Activated CD8-positive, alpha-beta T cell treated with anti-CD3 and anti-CD28 coated beads, Interleukin-2, amount 10 ng/mL, durations not matched to agents 7 days and 5 days (primary cell): ENCODE measurements around the gene PTCH2. TPM values are rescaled to one million over a fixed set of nuclear protein-coding genes. Genes with fewer than 3 reads are reported as not detected.

Experiments
- ATAC-seq: fragments of 150-1000 bp; cut with Tn5 transposase; one replicate; pipeline ENCODE4 v1.10.0; 2021; ENCODE audit warnings: moderate library complexity
- CTCF ChIA-PET: fragments of 350-600 bp; sonication (Branson Sonifier 250); formaldehyde crosslinking; loops from one replicate; lab custom pipeline; 2021; ENCODE audit warnings: antibody characterized with exemption; lab: Charles Lee
- POLR2A ChIA-PET: fragments of 350-600 bp; sonication (Branson Sonifier 250); formaldehyde crosslinking; loops from one replicate; lab custom pipeline; 2021; ENCODE audit warnings: antibody characterized with exemption; lab: Charles Lee
- DNase-seq: peaks from one replicate; pipeline ENCODE4 v3.0.0-alpha.2; 2020
- H3K27ac Mint-ChIP-seq: one replicate; pipeline ENCODE4 v1.8.0; 2021; ENCODE audit warnings: mild to moderate bottlenecking, mixed read lengths
- H3K27me3 Mint-ChIP-seq: one replicate; pipeline ENCODE4 v1.8.0; 2021; ENCODE audit warnings: low read depth, mixed read lengths
- H3K36me3 Mint-ChIP-seq: one replicate; pipeline ENCODE4 v1.8.0; 2021; ENCODE audit warnings: low read depth, mixed read lengths
- H3K4me1 Mint-ChIP-seq: one replicate; pipeline ENCODE4 v1.8.0; 2021; ENCODE audit warnings: low read depth, mixed read lengths
- H3K4me3 Mint-ChIP-seq: one replicate; pipeline ENCODE4 v1.8.0; 2021; ENCODE audit warnings: mild to moderate bottlenecking, mixed read lengths
- H3K9me3 Mint-ChIP-seq: one replicate; pipeline ENCODE4 v1.8.0; 2022; ENCODE audit warnings: mixed read lengths; ENCODE audit not compliant: insufficient read depth
- total RNA-seq, 2 experiments: library from RNA; stranded (reverse); gene quantifications; one replicate each; pipeline ENCODE4 v1.2.3, GENCODE V29; 2021

PTCH2 gene
- total RNA-seq, 2 experiments from 2014 or later: 1.3 to 1.4 TPM

- DNase-seq (peak; percentile 94), ATAC-seq (peak; percentile 52)
- H3K4me3 Mint-ChIP-seq: peak overlapping the region; percentile 65
- ChIA-PET CTCF (interaction anchor here (1.5 to 4.1 kb wide), 5 partner anchors 7 to 76 kb away, joined by 3 to 66 read pairs (median 13); partner anchors contain the start of genes PLK3 and RNU5D-1), POLR2A (interaction anchor here (0.6 to 16.7 kb wide), 11 partner anchors 8 to 532 kb away, joined by 3 to 713 read pairs (median 24); partner anchors contain the start of genes HECTD3, MUTYH, PLK3 and RNU5D-1)
- peak overlapping the region; percentile 100 for H3K27ac Mint-ChIP-seq
- no peaks in the 10 kb centered on the region for H3K27me3 Mint-ChIP-seq
- H3K9me3 Mint-ChIP-seq: no peaks in the 10 kb centered on the region
- H3K36me3 Mint-ChIP-seq: peaks cover 68% of the 10 kb centered on the region
- H3K4me1 Mint-ChIP-seq: peaks cover 87% of the 10 kb centered on the region
Observed at GRCh38 chr1:44807364-44808062, 35.5 kb downstream of the PTCH2 start.

- CTCF ChIA-PET: interaction anchor here (1.0 to 4.1 kb wide), 4 partner anchors 8 to 22 kb away, joined by 3 to 20 read pairs (median 5); partner anchors contain the start of gene BEST4
- Mint-ChIP-seq H3K36me3 (peaks cover 75% of the 10 kb centered on the region), H3K4me1 (peaks cover 87% of the 10 kb centered on the region), H3K9me3 (no peaks in the 10 kb centered on the region), H3K27me3 (no peaks in the 10 kb centered on the region), H3K4me3 (peak within 1 kb of the TSS; percentile 65), H3K27ac (peak within 1 kb of the TSS; percentile 100)
- ATAC-seq (peak; percentile 4), DNase-seq (no peak)
- POLR2A ChIA-PET: interaction anchor here (0.7 to 16.7 kb wide), 9 partner anchors 7 to 533 kb away, joined by 3 to 713 read pairs (median 44); partner anchors contain the start of genes HECTD3, MUTYH, PLK3 and RNU5D-1
Observed at GRCh38 chr1:44806704-44807363, 36.2 kb downstream of the PTCH2 start, which contains the start of gene DYNLT4. TSS of gene DYNLT4 (minus strand) at chr1:44807351. CDS start at chr1:44806668, 683 bp downstream.

GRCh38 chr1:44806025-44806703, 36.9 kb downstream of the PTCH2 start:
- peaks cover 83% of the 10 kb centered on the region for H3K4me1 Mint-ChIP-seq
- no peaks in the 10 kb centered on the region for H3K27me3 Mint-ChIP-seq
- POLR2A ChIA-PET: interaction anchor here (0.7 to 16.7 kb wide), 9 partner anchors 7 to 85 kb away, joined by 3 to 713 read pairs (median 44); partner anchors contain the start of genes PLK3, RNU5D-1 and RPS8
- peak overlapping the region; percentile 100 for H3K27ac Mint-ChIP-seq
- peaks cover 74% of the 10 kb centered on the region for H3K36me3 Mint-ChIP-seq
- H3K4me3 Mint-ChIP-seq: no peak overlapping the region
- no peaks in the 10 kb centered on the region for H3K9me3 Mint-ChIP-seq
- CTCF ChIA-PET: interaction anchor here (1.0 to 4.1 kb wide), 4 partner anchors 8 to 22 kb away, joined by 3 to 20 read pairs (median 3); partner anchors contain the start of gene BEST4
- no peak for ATAC-seq
- no peak for DNase-seq

- H3K4me3 Mint-ChIP-seq: no peak overlapping the region
- H3K27me3 Mint-ChIP-seq: no peaks in the 10 kb centered on the region
- CTCF ChIA-PET: interaction anchor here (1.1 kb wide), 1 partner anchor 8 kb away, joined by 3 read pairs; no protein-coding TSS in a partner anchor
- DNase-seq: no peak
- POLR2A ChIA-PET: interaction anchor here (1.7 to 16.7 kb wide), 6 partner anchors 8 to 84 kb away, joined by 4 to 713 read pairs (median 28); partner anchors contain the start of genes RNU5D-1 and RPS8
- H3K36me3 Mint-ChIP-seq: peaks cover 75% of the 10 kb centered on the region
- H3K27ac Mint-ChIP-seq: peak overlapping the region; percentile 68
- H3K4me1 Mint-ChIP-seq: peaks cover 76% of the 10 kb centered on the region
- H3K9me3 Mint-ChIP-seq: no peaks in the 10 kb centered on the region
- ATAC-seq: no peak
Observed at GRCh38 chr1:44805311-44806024, 37.6 kb downstream of the PTCH2 start.

GRCh38 chr1:44803312-44804095, 39.5 kb downstream of the PTCH2 start:
- peaks cover 62% of the 10 kb centered on the region for H3K36me3 Mint-ChIP-seq
- DNase-seq: no peak
- CTCF ChIA-PET: no interaction called here
- peak overlapping the region; percentile 96 for H3K4me3 Mint-ChIP-seq
- no peaks in the 10 kb centered on the region for H3K9me3 Mint-ChIP-seq
- POLR2A ChIA-PET: interaction anchor here (1.9 to 16.7 kb wide), 4 partner anchors 10 to 82 kb away, joined by 9 to 713 read pairs (median 11); no protein-coding TSS in a partner anchor
- H3K27me3 Mint-ChIP-seq: no peaks in the 10 kb centered on the region
- no peak for ATAC-seq
- H3K27ac Mint-ChIP-seq: peak overlapping the region; percentile 70
- H3K4me1 Mint-ChIP-seq: peaks cover 69% of the 10 kb centered on the region

GRCh38 chr1:44803062-44803311, 40.1 kb downstream of the PTCH2 start:
- Mint-ChIP-seq H3K27me3 (no peaks in the 10 kb centered on the region), H3K4me1 (peaks cover 67% of the 10 kb centered on the region), H3K9me3 (no peaks in the 10 kb centered on the region), H3K36me3 (peaks cover 58% of the 10 kb centered on the region), H3K27ac (peak overlapping the region; percentile 70), H3K4me3 (peak overlapping the region; percentile 96)
- ATAC-seq (no peak), DNase-seq (no peak)
- CTCF ChIA-PET: interaction anchor here (0.9 kb wide), 1 partner anchor 16 kb away, joined by 4 read pairs; no protein-coding TSS in a partner anchor
- POLR2A ChIA-PET: interaction anchor here (0.9 to 16.7 kb wide), 5 partner anchors 8 to 81 kb away, joined by 3 to 713 read pairs (median 10); partner anchors contain the start of genes BTBD19 and DYNLT4

GRCh38 chr1:44802306-44803061, 40.6 kb downstream of the PTCH2 start:
- POLR2A ChIA-PET: interaction anchor here (0.9 to 16.7 kb wide), 4 partner anchors 9 to 81 kb away, joined by 3 to 713 read pairs (median 120); partner anchors contain the start of genes BTBD19 and DYNLT4

GRCh38 chr1:44801491-44802305, 41.4 kb downstream of the PTCH2 start:
- no peaks in the 10 kb centered on the region for H3K9me3 Mint-ChIP-seq
- H3K36me3 Mint-ChIP-seq: peaks cover 45% of the 10 kb centered on the region
- CTCF ChIA-PET: interaction anchor here (0.9 to 3.5 kb wide), 6 partner anchors 8 to 26 kb away, joined by 4 to 66 read pairs (median 28); partner anchors contain the start of genes BEST4, BTBD19 and RPS8
- no peak for DNase-seq
- no peak for ATAC-seq
- H3K4me1 Mint-ChIP-seq: peaks cover 54% of the 10 kb centered on the region
- POLR2A ChIA-PET: interaction anchor here (0.6 to 16.7 kb wide), 12 partner anchors 10 to 142 kb away, joined by 3 to 713 read pairs (median 12); partner anchors contain the start of genes BEST4, BTBD19, DYNLT4 and RNU5D-1
- H3K4me3 Mint-ChIP-seq: peak overlapping the region; percentile 96
- peak overlapping the region; percentile 96 for H3K27ac Mint-ChIP-seq
- no peaks in the 10 kb centered on the region for H3K27me3 Mint-ChIP-seq

More at GRCh38 chr1:44802306-44803061, 40.6 kb downstream of the PTCH2 start:
- no peak for DNase-seq
- no peaks in the 10 kb centered on the region for H3K9me3 Mint-ChIP-seq
- H3K36me3 Mint-ChIP-seq: peaks cover 53% of the 10 kb centered on the region
- H3K4me1 Mint-ChIP-seq: peaks cover 62% of the 10 kb centered on the region
- CTCF ChIA-PET: interaction anchor here (0.9 kb wide), 1 partner anchor 17 kb away, joined by 4 read pairs; no protein-coding TSS in a partner anchor
- peak overlapping the region; percentile 96 for H3K27ac Mint-ChIP-seq
- peak overlapping the region; percentile 96 for H3K4me3 Mint-ChIP-seq
- ATAC-seq: no peak
- no peaks in the 10 kb centered on the region for H3K27me3 Mint-ChIP-seq
